ENCODE results near the gene KRT25. TPM values are rescaled to one million over a fixed set of nuclear protein-coding genes. Genes with fewer than 3 reads are reported as not detected.
A peak's percentile ranks its signal among the peaks of the same experiment; 100 is the strongest.

Gene KRT25
- polyA plus RNA-seq, 2 of the 4 experiments (the other 2 are of a cell fraction) = not detected

GRCh38 chr17:40779181-40779909, 24.2 kb upstream of the KRT25 start (continued):
- no peak for TF ChIP-seq SMC3 (IDR thresholded peaks at IDR 0.05)
- no peak for TF ChIP-seq PHF8 (IDR thresholded peaks at IDR 0.05; ENCODE audit: borderline replicate concordance, low read depth)
- no peak for TF ChIP-seq ZSCAN20 (CRISPR knock-in tag; IDR thresholded peaks at IDR 0.05)
- TF ChIP-seq USF2 (IDR thresholded peaks at IDR 0.05) = no peak
- TF ChIP-seq CEBPB (IDR thresholded peaks at IDR 0.05) = no peak
- TF ChIP-seq HOXA7 (CRISPR knock-in tag; IDR thresholded peaks at IDR 0.05) = no peak
- TF ChIP-seq KDM1A (IDR thresholded peaks at IDR 0.05; ENCODE audit: low read depth) = no peak
- TF ChIP-seq FOSB (CRISPR knock-in tag; IDR thresholded peaks at IDR 0.05) = no peak
- TF ChIP-seq POLR2A (IDR thresholded peaks at IDR 0.05; ENCODE audit: low read length) = no peak
- TF ChIP-seq CHD2 (IDR thresholded peaks at IDR 0.05; ENCODE audit: low read length, partially characterized antibody) = no peak
- no peak for TF ChIP-seq FOSL2 (IDR thresholded peaks at IDR 0.05)
- TF ChIP-seq FOSL2 (CRISPR knock-in tag; IDR thresholded peaks at IDR 0.05) = no peak
- TF ChIP-seq RNF2 (IDR thresholded peaks at IDR 0.05; ENCODE audit: borderline replicate concordance, low read depth) = peak; percentile 94; the same call in 1 of the 2 replicates
- TF ChIP-seq MAZ (IDR thresholded peaks at IDR 0.05; ENCODE audit: borderline replicate concordance, low read depth, low read length) = no peak
- no peak for TF ChIP-seq RFX5 (IDR thresholded peaks at IDR 0.05)
- TF ChIP-seq PBX3 (IDR thresholded peaks at IDR 0.05) = no peak
- no peak for TF ChIP-seq RARB (CRISPR knock-in tag; IDR thresholded peaks at IDR 0.05)
- no peak for TF ChIP-seq MAFK (IDR thresholded peaks at IDR 0.05; ENCODE audit: partially characterized antibody)
- TF ChIP-seq ZNF302 (CRISPR knock-in tag; IDR thresholded peaks at IDR 0.05) = no peak
- no peak for TF ChIP-seq CHD4 (IDR thresholded peaks at IDR 0.05; ENCODE audit: borderline replicate concordance)

GRCh38 chr17:40778461-40778860, 23.3 kb upstream of the KRT25 start:
- FAIRE-seq (peak; percentile 56), ATAC-seq (no peak), DNase-seq (ENCODE audit: low read depth in 1 of 2, low spot score in 1 of 2) (no peak)
- Histone ChIP-seq H3K4me2 (no peak overlapping the region), H3K9me3 (no peaks in the 10 kb centered on the region), H3K4me3 (no peak overlapping the region), H3K4me1 (0 out of 3 replicates have a peak, but pooled peaks cover 5% of the 10 kb centered on the region), H3K27ac (no peak overlapping the region)
- 52% methylated on average over 5 of the region's 5 CpGs for WGBS (ENCODE audit: missing lambda C conversion rate)
- CTCF ChIA-PET = interaction anchor here (1.7 to 4.2 kb wide), 3 partner anchors 9 to 884 kb away, joined by 8 to 13 read pairs (median 12); no protein-coding TSS in a partner anchor
- POLR2A ChIA-PET = no interaction called here
- TF ChIP-seq SMC3 (IDR thresholded peaks at IDR 0.05) = no peak
- TF ChIP-seq MAZ (IDR thresholded peaks at IDR 0.05; ENCODE audit: borderline replicate concordance, low read depth, low read length) = no peak
- no peak for TF ChIP-seq HOXB5 (CRISPR knock-in tag; IDR thresholded peaks at IDR 0.05)
- no peak for TF ChIP-seq EHF (CRISPR knock-in tag; IDR thresholded peaks at IDR 0.05)
- no peak for TF ChIP-seq E2F6 (IDR thresholded peaks at IDR 0.05; ENCODE audit: borderline replicate concordance, low read depth)
- TF ChIP-seq HMGXB4 (CRISPR knock-in tag; IDR thresholded peaks at IDR 0.05; ENCODE audit: borderline replicate concordance) = no peak
- no peak for TF ChIP-seq EP300 (IDR thresholded peaks at IDR 0.05)
- no peak for TF ChIP-seq PBX3 (IDR thresholded peaks at IDR 0.05)
- TF ChIP-seq ZC3H11A (IDR thresholded peaks at IDR 0.05) = no peak
- no peak for TF ChIP-seq MAFK (IDR thresholded peaks at IDR 0.05; ENCODE audit: partially characterized antibody)
- TF ChIP-seq BHLHE40 (IDR thresholded peaks at IDR 0.05; ENCODE audit: low read depth, low read length) = no peak
- TF ChIP-seq TFCP2L1 (CRISPR knock-in tag; IDR thresholded peaks at IDR 0.05) = no peak
- TF ChIP-seq REST (IDR thresholded peaks at IDR 0.05) = no peak
- no peak for TF ChIP-seq HOXB13 (CRISPR knock-in tag; IDR thresholded peaks at IDR 0.05; ENCODE audit: low read depth)
- TF ChIP-seq NPAS2 (CRISPR knock-in tag; IDR thresholded peaks at IDR 0.05; ENCODE audit: borderline replicate concordance) = no peak

Measured in A549 (cell line).